Thoracic aorta (tissue), 2 donors: Measurements from ENCODE around the gene FERMT3. TPM values are rescaled to one million over a fixed set of nuclear protein-coding genes. Genes with fewer than 3 reads are reported as not detected.

Source experiments
- ATAC-seq: fragments of 150-250 bp; one replicate; pipeline ENCODE4 v1.8.0; 2017; ENCODE audit warnings: low read depth; ENCODE audit not compliant: insufficient number of reproducible peaks, low FRiP score
- DNase-seq: peaks from one replicate; pipeline ENCODE4 v3.0.0-alpha.2; 2020; ENCODE audit warnings: low spot score
- H3K27ac ChIP-seq, 2 donors: fragments of 200-600 bp; sonication (generic); 1 replicate in 1 of 2; 2 replicates in 1 of 2; pipeline ENCODE4 v1.5.1; 2016; ENCODE audit warnings: mild to moderate bottlenecking in 2 of 2, moderate library complexity in 2 of 2
- H3K27me3 ChIP-seq: fragments of 200-600 bp; sonication (generic); replicated peaks from 2 replicates; pipeline ENCODE4 v1.6.0; 2016; ENCODE audit warnings: mild to moderate bottlenecking; ENCODE audit not compliant: insufficient read depth
- H3K36me3 ChIP-seq: fragments of 200-600 bp; sonication (generic); one replicate; pipeline ENCODE4 v1.5.1; 2016
- H3K4me1 ChIP-seq, 2 donors: fragments of 200-600 bp; sonication (generic); 1 replicate in 1 of 2; 2 replicates in 1 of 2; pipeline versions ENCODE4 v1.5.1 to v1.6.0; 2016; ENCODE audit warnings: low read depth in 2 of 2, mild to moderate bottlenecking in 1 of 2; ENCODE audit not compliant: control insufficient read depth in 1 of 2
- H3K4me3 ChIP-seq: fragments of 200-600 bp; sonication (generic); 2 replicates; pipeline ENCODE4 v1.5.1; 2016; ENCODE audit warnings: mild to moderate bottlenecking
- H3K9me3 ChIP-seq: fragments of 200-600 bp; sonication (generic); 2 replicates; pipeline ENCODE4 v1.5.1; 2016
- CTCF ChIP-seq: fragments of 200-600 bp; sonication (generic); IDR thresholded peaks from one replicate; pipeline ENCODE4 v1.5.1; 2019; ENCODE audit warnings: antibody characterized with exemption
- total RNA-seq, 2 donors: library from RNA; depleted of rRNA; stranded (reverse); fragments of >200 nt; gene quantifications; one replicate each; pipeline versions ENCODE4 v1.1.0 to v1.2.3, GENCODE V29; 2016

Gene FERMT3
- total RNA-seq, 2 donors from 2014 or later: 47.2 to 66.6 TPM

- Histone ChIP-seq H3K4me3 (peak overlapping the region; percentile 68), H3K36me3 (peaks cover 11% of the 10 kb centered on the region), H3K9me3 (no peaks in the 10 kb centered on the region), H3K4me1 (no peaks in the 10 kb centered on the region), H3K27me3 (no peaks in the 10 kb centered on the region), H3K27ac (peak overlapping the region; percentile 34 to 65)
- TF ChIP-seq CTCF: no peak
- DNase-seq: no peak
- no peak for ATAC-seq
Measured at GRCh38 chr11:64208086-64208795, 1.7 kb downstream of the FERMT3 start.

GRCh38 chr11:64208796-64209562, 2.5 kb downstream of the FERMT3 start:
- no peaks in the 10 kb centered on the region for H3K9me3 ChIP-seq
- no peak for ATAC-seq
- no peaks in the 10 kb centered on the region for H3K4me1 ChIP-seq
- H3K27me3 ChIP-seq: no peaks in the 10 kb centered on the region
- peaks cover 4% of the 10 kb centered on the region for H3K36me3 ChIP-seq
- DNase-seq: no peak
- H3K4me3 ChIP-seq: no peak overlapping the region
- H3K27ac ChIP-seq: no peak overlapping the region
- TF ChIP-seq CTCF: no peak

- Histone ChIP-seq H3K4me3 (no peak overlapping the region), H3K4me1 (no peaks in the 10 kb centered on the region), H3K36me3 (no peaks in the 10 kb centered on the region), H3K27me3 (no peaks in the 10 kb centered on the region), H3K9me3 (no peaks in the 10 kb centered on the region), H3K27ac (no peak overlapping the region)
- ATAC-seq (no peak), DNase-seq (no peak)
- no peak for TF ChIP-seq CTCF
Measured at GRCh38 chr11:64209563-64209843, 3.0 kb downstream of the FERMT3 start.

GRCh38 chr11:64210301-64211020, 3.9 kb downstream of the FERMT3 start:
- H3K36me3 ChIP-seq: no peaks in the 10 kb centered on the region
- H3K9me3 ChIP-seq: no peaks in the 10 kb centered on the region
- no peak for DNase-seq
- H3K27ac ChIP-seq: no peak overlapping the region
- H3K4me1 ChIP-seq: no peaks in the 10 kb centered on the region
- H3K4me3 ChIP-seq: no peak overlapping the region
- H3K27me3 ChIP-seq: no peaks in the 10 kb centered on the region
- no peak for TF ChIP-seq CTCF
- ATAC-seq: no peak

- ATAC-seq (no peak), DNase-seq (no peak)
- no peaks in the 10 kb centered on the region for H3K4me1 ChIP-seq
- no peaks in the 10 kb centered on the region for H3K27me3 ChIP-seq
- H3K36me3 ChIP-seq: no peaks in the 10 kb centered on the region
- H3K27ac ChIP-seq: no peak overlapping the region
- H3K4me3 ChIP-seq: no peak overlapping the region
- no peaks in the 10 kb centered on the region for H3K9me3 ChIP-seq
- TF ChIP-seq CTCF: no peak
Measured at GRCh38 chr11:64211181-64211872, 4.8 kb downstream of the FERMT3 start.
